Cardiac septum (tissue), 1 donor: ENCODE results near the gene RAPGEF5. TPM values are rescaled to one million over a fixed set of nuclear protein-coding genes. Genes with fewer than 3 reads are reported as not detected.

Experiments used
- DNase-seq: peaks from one replicate; pipeline ENCODE4 v3.0.0-alpha.2; 2020; ENCODE audit warnings: low spot score
- intact Hi-C: fragments of 100-400 bp; cut with DNase I; formaldehyde crosslinking; loops from one replicate; pipeline ENCODE4 v1.14.0; 2022
- long read RNA-seq: library from polyadenylated mRNA; unstranded; transcript quantifications from one replicate; pipeline ENCODE4 v2.0.0, GENCODE V29; 2021
- total RNA-seq: library from RNA; stranded (reverse); fragmentation: NEBNext Ultra II Directional; extraction: Animal tissue kit (Norgen Biotek cat#: 25700); gene quantifications from one replicate; pipeline ENCODE4 v1.2.1, GENCODE V29; 2021
- donor health status: DM: no; HTN: no; CAD: no.

RAPGEF5 gene, protein sequence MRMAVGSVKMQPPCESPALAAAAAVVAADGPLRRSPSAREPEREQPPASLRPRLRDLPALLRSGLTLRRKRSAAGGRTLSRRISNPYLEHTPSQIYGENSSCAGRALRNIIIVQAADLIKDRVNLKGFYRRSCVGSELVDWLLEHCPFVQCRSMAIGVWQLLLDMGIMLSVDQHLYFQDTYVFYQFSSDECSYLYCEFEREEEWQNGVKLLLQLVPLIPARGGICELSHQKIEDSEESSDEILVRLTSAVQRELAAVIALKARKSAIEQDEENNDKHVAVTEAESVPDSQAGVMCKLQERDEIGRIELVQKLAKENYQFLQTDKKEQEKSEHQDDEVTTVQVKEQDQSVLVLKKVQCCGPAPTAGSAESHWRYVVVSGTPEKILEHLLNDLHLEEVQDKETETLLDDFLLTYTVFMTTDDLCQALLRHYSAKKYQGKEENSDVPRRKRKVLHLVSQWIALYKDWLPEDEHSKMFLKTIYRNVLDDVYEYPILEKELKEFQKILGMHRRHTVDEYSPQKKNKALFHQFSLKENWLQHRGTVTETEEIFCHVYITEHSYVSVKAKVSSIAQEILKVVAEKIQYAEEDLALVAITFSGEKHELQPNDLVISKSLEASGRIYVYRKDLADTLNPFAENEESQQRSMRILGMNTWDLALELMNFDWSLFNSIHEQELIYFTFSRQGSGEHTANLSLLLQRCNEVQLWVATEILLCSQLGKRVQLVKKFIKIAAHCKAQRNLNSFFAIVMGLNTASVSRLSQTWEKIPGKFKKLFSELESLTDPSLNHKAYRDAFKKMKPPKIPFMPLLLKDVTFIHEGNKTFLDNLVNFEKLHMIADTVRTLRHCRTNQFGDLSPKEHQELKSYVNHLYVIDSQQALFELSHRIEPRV
- 22.4 TPM for total RNA-seq
- long read RNA-seq, partial matches to known transcripts = 0 of 4 reads
- long read RNA-seq, other reads (novel, unspliced or antisense) = 4 of 4 reads

DNA sequence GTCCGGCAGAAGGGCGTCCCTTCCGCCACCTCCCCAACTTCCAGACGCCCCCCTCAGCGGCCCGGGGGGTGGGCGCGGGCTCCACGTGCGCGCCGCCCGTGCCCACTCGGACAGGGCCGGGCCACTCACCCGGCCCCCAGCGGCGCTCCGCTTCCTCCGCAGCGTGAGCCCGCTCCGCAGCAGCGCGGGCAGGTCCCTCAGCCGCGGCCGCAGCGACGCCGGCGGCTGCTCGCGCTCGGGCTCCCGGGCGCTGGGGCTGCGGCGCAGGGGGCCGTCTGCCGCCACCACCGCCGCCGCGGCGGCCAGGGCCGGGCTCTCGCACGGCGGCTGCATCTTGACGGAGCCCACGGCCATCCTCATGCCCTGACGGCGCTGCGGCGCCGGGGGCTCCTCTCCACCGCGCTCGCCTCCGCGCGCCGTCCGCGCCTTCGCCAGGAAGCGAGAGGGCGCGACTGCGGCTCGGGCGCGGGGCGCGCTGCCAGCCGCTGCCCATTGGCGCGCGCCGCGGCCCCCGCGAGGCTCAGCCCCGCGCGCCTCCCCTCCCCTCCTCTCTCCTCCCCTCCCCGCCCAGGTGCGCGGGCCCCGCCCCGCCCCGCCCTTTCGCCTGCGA, at the start of gene RAPGEF5:
Gene RAPGEF5 (minus strand): TSS at position 454 of the 610 bp plus-strand sequence. CDS start 94 bp downstream, at position 360.
- no peak for DNase-seq
- intact Hi-C loops = no loop called here

DNA sequence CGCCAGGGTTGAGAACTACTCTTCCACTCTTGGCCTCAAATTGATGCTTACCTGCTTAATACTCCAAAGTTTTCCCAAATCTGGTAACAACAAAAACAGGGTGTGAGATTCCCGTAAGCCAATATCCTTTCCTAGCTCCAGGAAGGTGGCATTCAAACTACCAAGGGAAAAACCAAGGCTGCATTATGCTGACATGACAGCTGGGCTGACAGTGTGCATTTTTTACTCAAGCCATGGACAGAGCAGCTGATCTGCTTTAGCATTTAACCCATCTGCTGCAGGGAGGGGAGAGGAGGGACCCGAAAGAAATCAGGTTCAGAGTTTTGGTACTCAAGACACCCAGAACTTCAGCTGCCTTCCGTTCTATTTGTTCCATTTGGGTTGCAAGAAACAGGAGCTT, 49.8 kb upstream of the RAPGEF5 start:
- DNase-seq = no peak
- intact Hi-C loops = no loop called here

DNA sequence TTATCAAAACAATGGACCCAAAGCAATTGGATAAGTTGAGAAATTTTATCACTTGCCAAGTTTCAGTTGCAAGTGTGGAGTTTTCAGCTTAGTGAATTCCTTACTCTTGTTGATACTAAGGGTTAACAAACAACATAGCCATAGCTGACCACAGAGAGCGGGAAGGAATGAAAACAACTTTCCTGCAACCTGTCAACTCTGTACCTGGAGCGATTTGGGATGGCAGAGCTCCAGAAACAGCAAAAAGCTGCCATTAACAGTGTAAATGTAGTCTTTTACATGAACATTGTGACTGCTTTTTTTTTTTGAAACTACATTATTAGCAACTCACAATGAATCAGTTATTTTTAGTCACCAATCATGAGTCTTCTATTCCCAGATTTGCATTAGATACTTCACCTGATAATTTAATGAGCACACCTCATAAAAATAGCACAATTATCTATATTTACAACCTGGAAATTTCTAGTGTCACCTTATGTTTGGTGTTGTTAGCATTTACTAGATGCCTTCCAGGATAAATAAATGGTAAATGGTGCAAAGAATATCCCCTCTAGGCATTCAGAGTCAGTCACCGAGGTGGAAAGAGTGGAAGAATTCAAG, 47.6 kb upstream of the RAPGEF5 start:
- no peak for DNase-seq
- intact Hi-C loops = no loop called here

DNA sequence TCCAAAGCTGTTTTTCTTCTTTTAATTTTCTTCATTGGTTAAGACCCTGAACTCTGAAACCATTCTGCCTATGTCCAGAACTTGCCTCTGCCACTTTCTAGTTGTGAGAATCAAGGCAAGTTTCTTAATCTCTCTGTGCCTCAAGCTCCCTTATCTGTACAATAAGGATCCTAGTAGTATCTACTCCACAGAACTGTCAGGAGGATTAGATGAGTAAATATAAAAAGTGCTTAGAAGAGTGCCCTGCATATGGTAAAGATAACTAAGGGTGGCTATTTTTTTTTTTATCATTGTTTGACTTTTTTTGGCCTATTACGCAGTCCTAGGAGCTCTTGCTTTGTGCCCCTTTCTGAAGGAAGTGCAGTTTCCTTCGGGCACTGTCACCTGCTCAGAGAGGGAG, 46.4 kb upstream of the RAPGEF5 start:
- intact Hi-C loops = no loop called here
- DNase-seq = no peak

DNA sequence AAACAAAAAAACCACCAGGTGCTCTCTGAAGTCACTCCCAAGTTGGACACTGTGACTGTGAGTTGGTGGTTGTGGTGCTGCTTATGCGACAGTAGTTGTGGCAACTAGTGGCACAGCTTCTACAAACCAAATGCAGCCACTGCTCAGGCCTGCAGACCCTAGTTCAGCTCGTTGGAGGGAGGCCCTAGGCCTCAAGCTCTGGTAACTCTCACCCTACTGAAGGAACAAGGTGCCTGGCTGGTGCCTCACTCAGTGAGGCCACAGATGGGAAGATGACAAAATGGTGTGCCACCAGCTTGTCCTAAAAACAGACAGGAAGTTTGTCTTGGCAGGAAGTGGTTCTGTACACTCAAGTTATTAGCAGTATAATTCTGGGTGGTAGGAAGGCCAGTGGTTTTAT, 45.3 kb upstream of the RAPGEF5 start:
- no peak for DNase-seq
- intact Hi-C loops = no loop called here

DNA sequence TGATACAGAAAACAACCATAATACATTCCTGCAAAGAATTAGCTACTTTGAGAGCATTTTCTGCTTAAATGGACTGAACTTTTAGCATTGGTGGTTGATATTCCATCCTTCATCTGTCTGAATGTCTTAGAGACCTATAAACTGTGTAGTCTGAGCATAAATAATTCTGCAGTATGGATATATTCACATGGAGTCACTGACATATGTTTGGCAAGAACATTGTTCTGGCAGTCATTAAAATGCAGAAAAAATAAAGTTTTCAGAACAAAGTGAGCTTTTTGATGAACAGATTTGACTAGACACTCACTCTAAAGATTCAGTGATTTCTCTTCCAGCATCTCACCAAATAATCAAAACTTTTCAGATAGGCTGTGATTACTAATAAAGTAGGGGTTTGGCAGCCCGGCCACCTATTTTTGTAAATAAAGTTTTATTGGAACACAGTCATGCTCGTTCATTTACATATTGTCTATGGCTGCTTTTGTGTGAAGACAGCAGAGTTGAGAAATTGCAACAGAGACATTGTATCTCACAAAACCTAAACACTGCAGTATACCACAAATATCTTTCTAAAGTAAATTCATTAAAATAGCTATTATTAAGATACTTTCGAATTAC, 44.1 kb upstream of the RAPGEF5 start:
- intact Hi-C loops = no loop called here
- DNase-seq = no peak

DNA sequence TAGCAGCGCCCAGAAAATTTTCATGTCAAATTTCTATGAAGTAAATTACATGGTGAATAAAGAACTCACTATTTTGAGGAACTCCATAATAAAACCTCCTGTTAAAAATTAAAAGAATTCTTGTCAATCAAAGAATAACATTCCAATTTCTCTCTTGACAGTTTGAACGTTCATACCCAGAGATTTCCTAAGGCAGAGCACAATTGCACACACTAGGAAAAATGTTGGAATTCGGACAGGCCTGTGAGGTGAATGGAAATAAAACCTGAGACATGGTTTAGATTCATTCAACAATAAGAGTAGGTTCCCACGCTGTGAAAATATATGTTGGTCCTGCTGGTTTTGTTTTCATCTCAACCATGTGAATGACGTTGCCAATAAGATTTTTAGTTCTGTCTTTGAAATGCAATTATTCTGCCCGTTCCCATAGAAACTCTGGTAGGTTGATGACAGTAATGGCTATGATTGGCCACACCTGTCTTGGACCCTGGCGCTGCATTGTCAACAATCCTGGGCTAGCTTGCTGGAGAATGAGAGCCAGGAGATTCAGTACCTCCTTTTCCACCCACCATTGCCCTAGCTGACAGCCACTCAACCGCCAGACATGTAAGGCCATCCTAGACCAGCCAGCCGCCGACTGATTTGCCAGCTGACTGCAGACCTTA, 43.3 kb upstream of the RAPGEF5 start:
- DNase-seq = no peak
- intact Hi-C loops = no loop called here

DNA sequence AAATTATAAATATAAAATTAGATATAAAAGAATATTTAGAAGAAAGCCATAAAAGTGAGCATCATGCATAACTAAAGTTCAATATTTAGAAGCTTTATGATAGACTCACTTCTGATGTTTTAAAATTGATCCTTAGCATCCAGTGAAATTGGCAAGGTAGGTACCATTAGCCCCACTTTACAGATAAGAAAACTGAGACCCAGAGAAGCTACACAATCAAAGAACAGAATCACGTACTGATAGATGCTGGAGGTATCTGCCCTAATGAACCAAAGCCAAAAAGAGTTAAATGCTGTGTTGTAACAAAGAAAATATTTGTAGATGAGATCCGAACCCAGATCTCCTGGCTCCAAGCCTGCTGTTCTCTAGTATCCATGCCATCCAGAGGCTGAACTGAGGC, 42.6 kb upstream of the RAPGEF5 start:
- no peak for DNase-seq
- intact Hi-C loops = no loop called here

DNA sequence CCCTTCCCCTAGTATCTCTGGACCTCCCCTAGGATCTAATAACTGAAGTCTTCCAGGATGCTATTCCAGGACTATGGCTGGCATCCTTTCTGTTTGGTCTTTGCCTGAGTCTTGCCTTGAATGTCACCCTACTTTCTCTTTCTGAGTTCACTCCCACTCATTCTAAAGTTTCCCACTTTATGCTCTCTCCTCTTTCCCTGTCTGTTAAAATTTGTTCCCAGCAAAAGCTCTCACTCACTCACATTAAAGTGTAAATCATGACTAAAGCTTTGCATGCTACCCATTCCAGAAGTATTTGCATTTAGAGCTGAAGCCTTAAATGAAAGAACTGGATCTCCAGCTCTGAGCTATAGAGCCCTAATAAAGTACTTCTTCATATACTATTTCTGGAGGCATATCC, 42.1 kb upstream of the RAPGEF5 start:
- intact Hi-C loops = no loop called here
- DNase-seq = no peak

DNA sequence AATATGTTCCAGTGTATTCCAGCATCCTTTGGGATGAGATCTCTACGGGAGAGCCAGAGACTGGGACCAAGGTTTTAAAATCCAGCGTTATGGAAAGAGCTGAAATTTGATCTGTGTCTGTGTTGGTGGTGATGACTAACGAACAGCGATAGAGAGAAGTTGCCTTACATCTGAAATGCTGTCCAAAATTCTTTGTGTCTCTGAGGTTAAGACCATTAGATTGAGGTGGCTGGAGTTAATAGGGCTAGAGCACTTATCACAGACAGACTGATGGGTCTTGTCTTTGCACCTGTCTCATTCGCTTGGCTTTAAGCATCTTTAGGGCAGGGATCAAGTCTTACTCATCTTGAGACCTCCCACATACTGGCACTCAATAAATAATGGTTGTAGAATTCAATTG, 41.0 kb upstream of the RAPGEF5 start:
- intact Hi-C loops = no loop called here
- no peak for DNase-seq

DNA sequence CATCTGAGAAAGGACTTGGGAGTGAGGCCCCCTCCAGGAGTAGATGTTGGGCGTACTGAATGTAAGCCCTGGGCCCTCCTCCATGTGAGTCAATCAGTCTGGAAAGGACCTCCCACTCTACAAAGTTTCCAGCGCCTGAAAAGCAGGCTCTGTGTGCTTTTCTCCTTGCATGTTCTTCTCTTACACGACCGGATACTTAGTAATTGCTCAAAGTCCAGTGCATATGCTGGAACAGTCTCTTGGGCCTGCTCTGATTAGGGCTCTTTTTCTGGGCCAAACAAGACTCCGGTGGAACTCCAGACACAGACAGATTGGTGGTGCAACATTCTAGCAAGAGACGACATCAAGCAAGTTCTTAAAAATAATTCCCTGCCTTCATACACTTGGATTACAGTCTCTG, 38.3 kb upstream of the RAPGEF5 start:
- intact Hi-C loops = no loop called here
- DNase-seq = no peak

DNA sequence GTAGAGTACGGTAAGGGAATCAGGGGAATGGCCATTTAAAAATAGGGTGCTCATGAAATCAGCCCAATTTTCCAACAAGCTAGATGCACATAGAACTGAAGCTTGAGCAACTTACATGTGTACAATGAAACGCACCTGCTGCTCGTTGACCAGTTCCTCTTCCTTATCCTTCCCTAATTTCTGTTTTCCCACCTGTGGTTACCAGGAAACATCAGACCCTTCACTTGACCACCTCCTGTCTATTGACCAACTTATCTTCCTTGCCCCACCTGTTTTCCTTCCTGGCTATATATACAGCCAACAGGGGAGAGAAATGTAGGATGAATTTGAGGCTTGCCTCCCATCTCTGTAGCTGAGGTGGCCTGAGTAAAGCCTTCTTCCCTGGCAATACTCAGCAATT, 37.8 kb upstream of the RAPGEF5 start:
- DNase-seq = no peak
- intact Hi-C loops = no loop called here

DNA sequence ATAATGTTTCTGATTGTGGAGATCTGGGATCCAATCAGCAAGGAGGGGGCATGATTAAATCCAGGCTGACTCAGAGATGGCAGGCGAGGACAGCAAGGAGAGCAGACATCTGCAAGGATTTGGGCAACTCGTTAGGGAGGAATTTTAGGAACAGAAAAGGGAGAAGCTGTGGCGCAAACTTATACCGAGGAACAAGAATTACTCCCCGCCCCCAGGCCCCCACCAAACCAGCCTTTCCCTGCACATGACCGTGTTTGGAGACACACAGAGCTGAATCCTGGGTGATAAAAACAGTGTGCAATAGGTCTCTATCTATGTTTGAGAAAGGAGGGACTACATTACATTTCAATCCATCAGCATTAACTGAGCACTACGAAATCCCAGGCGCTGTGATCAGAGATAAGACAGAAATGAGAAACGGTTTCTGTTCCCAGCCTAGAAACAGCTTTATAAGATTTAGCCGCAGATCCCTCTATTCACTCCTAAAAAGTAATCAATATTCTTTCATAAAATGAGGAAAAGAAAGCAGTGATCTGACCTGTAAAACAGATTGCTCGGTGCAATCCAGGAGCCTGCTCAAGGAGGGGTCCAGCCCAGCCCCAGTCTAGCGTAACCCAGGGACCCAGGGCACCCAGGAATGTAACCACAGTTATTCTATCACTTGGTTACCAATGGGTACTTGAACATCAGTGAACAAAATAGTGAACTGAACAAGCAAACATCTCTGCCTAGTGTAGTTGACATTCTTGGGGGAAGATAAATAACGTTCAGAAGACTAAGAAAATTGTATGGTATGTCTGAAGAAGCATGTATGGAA, 37.2 kb upstream of the RAPGEF5 start:
- intact Hi-C loops = no loop called here
- no peak for DNase-seq

DNA sequence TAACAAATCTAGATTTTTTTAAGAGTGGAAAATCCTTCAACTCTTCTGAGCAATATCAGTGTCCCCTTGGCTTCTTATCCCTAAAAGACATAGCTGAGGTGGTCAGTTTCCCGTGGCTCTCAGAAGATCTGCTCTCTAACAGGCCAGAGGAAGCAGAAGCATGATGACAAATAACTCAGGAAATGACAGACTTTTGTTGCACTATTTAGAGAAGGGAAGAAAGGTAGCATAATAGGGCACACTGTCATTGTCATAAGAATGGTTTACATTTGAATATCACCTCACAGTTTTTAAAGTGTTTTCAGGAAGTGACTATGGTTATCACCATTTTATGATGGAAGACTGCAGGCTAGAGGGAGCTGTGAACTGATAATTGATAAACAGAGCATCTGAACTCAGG, 33.6 kb upstream of the RAPGEF5 start:
- no peak for DNase-seq
- intact Hi-C loops = no loop called here

DNA sequence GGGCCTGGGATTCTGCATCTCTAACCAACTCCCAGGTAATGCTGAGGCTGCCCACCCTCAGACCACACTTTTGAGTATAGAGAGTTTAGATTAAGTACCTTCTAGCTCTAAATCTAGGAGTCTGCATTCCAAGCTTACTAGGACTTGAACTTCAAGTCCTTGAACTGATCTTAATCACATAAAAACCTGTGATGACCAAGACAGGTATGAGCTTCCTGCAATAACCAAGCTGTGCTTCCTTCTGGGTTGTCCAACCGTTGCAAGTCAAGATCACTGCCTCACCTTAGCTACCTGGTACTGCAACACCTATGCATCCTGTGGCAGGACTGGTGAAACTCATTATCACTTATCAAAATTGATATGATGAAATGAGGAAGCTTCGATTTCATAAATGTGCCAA, 32.9 kb upstream of the RAPGEF5 start:
- intact Hi-C loops = no loop called here
- no peak for DNase-seq

DNA sequence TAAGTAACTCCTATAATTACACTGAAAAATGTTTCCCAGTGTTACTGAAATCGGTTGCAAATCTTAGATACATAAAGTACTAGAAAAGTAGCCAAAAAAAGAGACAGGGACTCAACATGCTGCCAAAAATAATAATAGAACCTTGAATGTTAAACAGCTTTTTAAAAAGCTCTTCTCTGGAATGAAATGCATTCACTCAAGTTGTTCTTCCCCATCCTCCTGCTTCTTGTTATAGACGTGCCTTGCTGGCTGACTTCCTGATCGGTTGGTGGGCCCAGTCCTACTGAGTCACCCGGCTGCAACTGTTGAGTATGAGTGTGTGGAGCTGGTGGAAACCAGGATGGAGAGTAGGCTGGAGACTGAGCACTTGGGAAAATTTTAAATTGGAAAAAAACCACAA, 30.6 kb upstream of the RAPGEF5 start:
- DNase-seq = no peak
- intact Hi-C loops = no loop called here

DNA sequence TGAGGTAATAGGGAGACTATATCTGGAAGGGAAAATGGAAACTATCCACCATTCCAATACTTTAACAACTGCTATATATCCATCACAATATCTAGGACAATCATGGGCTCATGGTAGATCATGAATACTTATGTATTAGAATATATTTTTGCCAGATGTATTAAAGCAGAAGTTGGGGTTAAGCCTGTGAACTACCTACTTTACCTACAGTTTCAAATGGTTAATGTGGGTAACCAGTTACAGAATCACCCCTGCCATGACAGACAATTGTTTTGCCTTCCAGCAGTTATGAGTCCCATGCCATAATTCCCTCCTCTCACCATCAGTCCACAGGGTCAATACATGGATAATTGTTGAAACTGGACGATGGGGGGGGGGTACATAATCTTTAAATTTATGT, 29.9 kb upstream of the RAPGEF5 start:
- intact Hi-C loops = no loop called here
- DNase-seq = no peak

DNA sequence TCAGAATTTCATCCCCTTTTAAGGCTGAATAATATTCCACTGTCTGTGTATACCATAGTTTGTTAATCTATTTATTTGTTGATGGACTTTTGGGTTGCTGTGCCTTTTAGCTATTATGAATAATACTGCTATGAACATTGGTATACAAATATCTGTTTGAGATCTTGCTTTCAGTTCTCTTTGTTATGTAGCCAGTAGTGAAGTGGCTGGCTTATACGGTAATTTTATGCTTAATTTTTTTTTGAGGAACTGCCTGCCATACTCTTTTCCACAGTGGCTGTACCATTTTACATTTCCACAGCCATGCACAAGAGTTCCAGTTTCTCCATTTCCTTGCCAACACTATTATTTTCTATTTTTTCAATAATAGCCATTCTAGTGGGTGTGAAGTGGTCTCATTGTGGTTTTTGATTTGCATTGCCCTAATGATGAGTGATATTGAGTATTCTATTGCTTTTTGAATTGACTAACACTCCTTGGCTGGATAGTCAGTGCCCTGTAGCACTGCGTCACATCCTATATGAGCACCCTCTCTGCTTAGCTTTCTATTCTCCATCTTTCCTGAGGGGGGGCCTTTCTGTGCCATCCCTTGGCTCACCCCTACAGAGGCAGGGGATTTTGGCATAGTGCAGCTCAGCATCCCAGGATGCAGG, 29.4 kb upstream of the RAPGEF5 start:
- intact Hi-C loops = no loop called here
- no peak for DNase-seq
